Heart right ventricle (tissue), 16 donors: ENCODE measurements around the gene TNPO2. TPM values are rescaled to one million over a fixed set of nuclear protein-coding genes. Genes with fewer than 3 reads are reported as not detected.

Source experiments
- ATAC-seq, 8 donors: fragments of 200-7000 bp; cut with Tn5 transposase; one replicate each; pipeline ENCODE4 v1.9.1; 2020; ENCODE audit warnings: mild to moderate bottlenecking in 8 of 8, moderate library complexity in 8 of 8, moderate number of reproducible peaks in 1 of 8
- DNase-seq, 2 donors: peaks; one replicate each; pipeline ENCODE4 v3.0.0-alpha.2; 2020
- H3K27ac ChIP-seq, 10 donors: fragments of 200-600 bp; sonication (generic) in 2 of 10; one replicate each; pipeline versions ENCODE4 v1.5.0 to v1.8.0; 2020 to 2022; ENCODE audit warnings: mild to moderate bottlenecking in 3 of 10
- H3K27me3 ChIP-seq, 7 donors: fragments of 200-600 bp; one replicate each; pipeline ENCODE4 v1.8.0; 2021 to 2022; ENCODE audit warnings: mild to moderate bottlenecking in 2 of 7
- H3K36me3 ChIP-seq, 9 donors: fragments of 200-600 bp; sonication (generic) in 1 of 9; one replicate each; pipeline versions ENCODE4 v1.5.0 to v1.8.0; 2020 to 2022; ENCODE audit warnings: mild to moderate bottlenecking in 2 of 9
- H3K4me1 ChIP-seq, 9 donors: fragments of 200-600 bp; sonication (generic) in 1 of 9; one replicate each; pipeline versions ENCODE4 v1.5.0 to v1.8.0; 2020 to 2022; ENCODE audit warnings: mild to moderate bottlenecking in 4 of 9
- H3K4me3 ChIP-seq, 10 donors: fragments of 200-600 bp; sonication (generic) in 2 of 10; one replicate each; pipeline versions ENCODE4 v1.5.0 to v1.8.0; 2020 to 2022; ENCODE audit warnings: mild to moderate bottlenecking in 7 of 10, moderate library complexity in 2 of 10
- H3K9me3 ChIP-seq, 11 donors: fragments of 200-600 bp in 10 of 11; sonication (generic) in 2 of 11; one replicate each; pipeline versions ENCODE4 v1.5.0 to v1.8.0; 2013 to 2022; ENCODE audit warnings: mild to moderate bottlenecking in 2 of 11, control low read depth in 1 of 11, moderate library complexity in 1 of 11
- WGBS, 2 donors: extraction: QIAGEN DNeasy Blood & Tissue Kit; methylation state at CpG; one replicate each; pipeline ENCODE4 v1.1.7; 2013; ENCODE audit warnings: inconsistent platforms in 1 of 2; 5-methylcytosine and 5-hydroxymethylcytosine counted together
- intact Hi-C, 10 donors: fragments of 100-400 bp; cut with DNase I; formaldehyde crosslinking; loops; one replicate each; pipeline versions ENCODE4 v1.11.1 to v1.14.2; 2022
- polyA plus RNA-seq, 2 donors: library from polyadenylated mRNA; stranded (reverse); fragments of 200-250 nt; gene quantifications; one replicate each; pipeline ENCODE4 v1.2.3, GENCODE V29; 2013
- total RNA-seq, 10 donors: library from RNA; stranded (reverse); fragmentation: NEBNext Ultra II Directional in 3 of 10; extraction: Animal tissue kit (Norgen Biotek cat#: 25700) in 3 of 10; gene quantifications; one replicate each; pipeline versions ENCODE4 v1.2.1 to v1.2.4, GENCODE V29; 2021 to 2023
- TF ChIP-seq, protein P1 (sequence below), 9 donors: fragments of 200-600 bp; sonication (generic) in 2 of 9; IDR thresholded peaks; one replicate each; pipeline versions ENCODE4 v1.5.0 to v1.8.0; 2021 to 2022; ENCODE audit warnings: antibody characterized with exemption in 9 of 9, mild to moderate bottlenecking in 5 of 9, moderate library complexity in 1 of 9
- donor health status: Arrhythmogenic right ventricular cardiomyopathy.
- donor health status: ischemic (EF 13 %, LVEDD 7.1; RV severe dilation, severe dysfunction).
- donor health status: healthy with polysubstance abuse.
- donor health status: DM: no; HTN: yes; CAD: no.
- donor health status: DM: no; HTN: no; CAD: no.
- donor health status: ischemic (EF 25% LVEDD 6.9; RV normal size, moderate dysfunction).
- donor health status: ischemic (EF 25% LVEDD 5.7; RV mildly dilated, moderate dysfunction).
- donor health status: healthy.
- donor health status: DM: yes; HTN: yes; CAD: no.
- donor health status: Ischemic cardiomyopathy.
- donor health status: ischemic (EF 35%, LVEDD 5.7; RV mildly dilated, moderate dysfunction).
- donor health status: nonischemic (EF 11% LVEDD 7.7; RV severe dilation, severe dysfunction).
- donor health status: DM: yes; HTN: yes; CAD: no.
- donor health status: PGD.
- donor health status: ischemic (EF 29% LVEDD 5.4; RV normal size, mild dysfunction).
- donor health status: nonischemic (EF 23%, LVEDD 6.1; RV moderate dilation, normal function).

TNPO2 gene
- total and polyA plus RNA-seq, 12 donors: 17.3 to 51.1 (median 40.7) TPM

DNA sequence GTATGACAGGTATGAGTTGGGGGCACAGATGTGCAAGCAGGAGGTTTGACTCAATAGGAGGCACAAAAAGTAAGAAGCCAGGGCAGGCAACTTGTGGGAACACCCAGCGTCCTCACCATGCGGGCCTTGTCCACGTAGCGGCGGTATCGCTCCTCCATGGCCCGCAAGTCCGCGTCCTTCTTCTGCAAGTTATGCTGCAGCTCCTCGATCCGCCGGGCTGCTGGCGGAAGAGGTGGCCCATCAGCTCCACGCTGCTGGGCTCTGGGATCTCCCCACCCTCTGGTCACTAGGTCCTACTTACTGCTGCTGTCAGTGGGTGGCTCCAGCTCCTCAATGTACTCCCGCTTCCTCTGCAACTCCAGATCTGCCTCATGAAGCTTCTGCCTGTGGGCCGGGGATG, 41.0 kb upstream of the TNPO2 start:
- no peak for DNase-seq
- H3K4me1 ChIP-seq: peaks cover 0 to 35% (median 4%) of the 10 kb centered on the region in 9 donors
- intact Hi-C loops: loop anchor here (5.0 kb wide), 4 partner anchors 33 to 83 kb away; partner anchors contain the start of genes PRDX2 (in 2 of the 10) and THSD8 (in 2 of the 10)
- no peak for ATAC-seq
- H3K4me3 ChIP-seq: no peak overlapping the region
- peaks cover 0 to 84% (median 15%) of the 10 kb centered on the region in 9 donors for H3K36me3 ChIP-seq
- no peaks in the 10 kb centered on the region for H3K9me3 ChIP-seq
- TF ChIP-seq, protein P1, sequence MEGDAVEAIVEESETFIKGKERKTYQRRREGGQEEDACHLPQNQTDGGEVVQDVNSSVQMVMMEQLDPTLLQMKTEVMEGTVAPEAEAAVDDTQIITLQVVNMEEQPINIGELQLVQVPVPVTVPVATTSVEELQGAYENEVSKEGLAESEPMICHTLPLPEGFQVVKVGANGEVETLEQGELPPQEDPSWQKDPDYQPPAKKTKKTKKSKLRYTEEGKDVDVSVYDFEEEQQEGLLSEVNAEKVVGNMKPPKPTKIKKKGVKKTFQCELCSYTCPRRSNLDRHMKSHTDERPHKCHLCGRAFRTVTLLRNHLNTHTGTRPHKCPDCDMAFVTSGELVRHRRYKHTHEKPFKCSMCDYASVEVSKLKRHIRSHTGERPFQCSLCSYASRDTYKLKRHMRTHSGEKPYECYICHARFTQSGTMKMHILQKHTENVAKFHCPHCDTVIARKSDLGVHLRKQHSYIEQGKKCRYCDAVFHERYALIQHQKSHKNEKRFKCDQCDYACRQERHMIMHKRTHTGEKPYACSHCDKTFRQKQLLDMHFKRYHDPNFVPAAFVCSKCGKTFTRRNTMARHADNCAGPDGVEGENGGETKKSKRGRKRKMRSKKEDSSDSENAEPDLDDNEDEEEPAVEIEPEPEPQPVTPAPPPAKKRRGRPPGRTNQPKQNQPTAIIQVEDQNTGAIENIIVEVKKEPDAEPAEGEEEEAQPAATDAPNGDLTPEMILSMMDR (IDR thresholded peaks at IDR 0.05): no peak
- peak overlapping the region in 1 of 10 donors; percentile 1 for H3K27ac ChIP-seq
- WGBS, 2 donors: 96 to 98% methylated on average over 16 of the region's 16 CpGs
- H3K27me3 ChIP-seq: no peaks in the 10 kb centered on the region

DNA sequence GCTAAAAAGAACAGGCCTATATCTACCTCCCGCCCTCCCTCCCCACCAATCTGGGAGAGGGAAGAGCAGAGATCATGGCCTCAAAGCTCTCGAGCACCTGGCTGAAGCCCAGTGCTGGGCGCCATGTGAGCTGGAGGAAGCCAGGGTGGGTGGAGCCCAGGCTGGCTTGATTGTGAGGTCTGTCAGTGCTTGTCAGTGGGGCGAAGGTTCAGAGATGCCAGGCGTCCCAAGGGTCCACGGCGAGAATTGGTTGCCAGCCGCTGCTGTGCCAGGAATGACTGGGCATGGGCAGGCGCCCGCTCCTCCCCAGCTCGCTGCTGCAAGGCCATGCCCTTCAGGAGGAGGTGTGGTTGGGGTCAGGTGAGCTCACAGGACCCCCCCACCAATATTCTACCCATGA, 39.4 kb upstream of the TNPO2 start:
- intact Hi-C loops: loop anchor here in 7 of 10 donors (5.0 kb wide), 2 partner anchors 34 to 84 kb away; no protein-coding TSS in a partner anchor
- Histone ChIP-seq H3K4me1 (peaks cover 0 to 36% (median 4%) of the 10 kb centered on the region in 9 donors), H3K36me3 (peaks cover 0 to 69% (median 15%) of the 10 kb centered on the region in 9 donors), H3K27me3 (no peaks in the 10 kb centered on the region), H3K9me3 (no peaks in the 10 kb centered on the region), H3K27ac (peak overlapping the region; percentile 63 to 91 (median 80)), H3K4me3 (no peak overlapping the region)
- peak; percentile 72 for DNase-seq
- TF ChIP-seq, protein P1 (IDR thresholded peaks at IDR 0.05): no peak
- ATAC-seq: peak; percentile 66 to 94 (median 80)
- 67 to 69% methylated on average over 11 of the region's 11 CpGs for WGBS, 2 donors

DNA sequence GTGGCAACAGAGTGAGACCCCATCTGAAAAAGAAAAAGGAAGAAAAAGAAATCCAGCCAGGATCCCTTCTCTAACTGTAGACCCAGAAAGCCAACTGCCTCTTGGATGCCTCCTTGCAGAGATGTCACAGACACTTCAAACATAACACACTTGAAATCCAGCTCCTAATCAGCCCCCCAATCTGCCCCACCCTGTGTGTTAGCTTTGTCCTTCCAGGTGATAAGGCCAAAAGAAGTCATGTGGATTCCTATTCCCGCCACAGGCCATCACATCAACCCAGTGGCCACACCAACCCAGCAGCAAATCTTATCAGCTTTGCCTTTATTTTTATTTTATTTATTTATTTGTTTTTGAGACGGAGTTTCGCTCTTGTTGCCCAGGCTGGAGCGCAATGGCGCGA, 36.0 kb upstream of the TNPO2 start:
- no peak for DNase-seq
- Histone ChIP-seq H3K27me3 (peaks cover 0 to 2% (median 0%) of the 10 kb centered on the region in 7 donors), H3K4me3 (no peak overlapping the region), H3K27ac (no peak overlapping the region), H3K36me3 (peaks cover 0 to 35% (median 10%) of the 10 kb centered on the region in 9 donors), H3K4me1 (peaks cover 0 to 44% (median 12%) of the 10 kb centered on the region in 9 donors), H3K9me3 (no peaks in the 10 kb centered on the region)
- intact Hi-C loops: loop anchor here in 8 of 10 donors (2.0 to 5.0 kb wide), 4 partner anchors 38 to 88 kb away; no protein-coding TSS in a partner anchor
- TF ChIP-seq, protein P1 (IDR thresholded peaks at IDR 0.05): no peak
- 86 to 93% methylated on average over 6 of the region's 6 CpGs for WGBS, 2 donors
- no peak for ATAC-seq

DNA sequence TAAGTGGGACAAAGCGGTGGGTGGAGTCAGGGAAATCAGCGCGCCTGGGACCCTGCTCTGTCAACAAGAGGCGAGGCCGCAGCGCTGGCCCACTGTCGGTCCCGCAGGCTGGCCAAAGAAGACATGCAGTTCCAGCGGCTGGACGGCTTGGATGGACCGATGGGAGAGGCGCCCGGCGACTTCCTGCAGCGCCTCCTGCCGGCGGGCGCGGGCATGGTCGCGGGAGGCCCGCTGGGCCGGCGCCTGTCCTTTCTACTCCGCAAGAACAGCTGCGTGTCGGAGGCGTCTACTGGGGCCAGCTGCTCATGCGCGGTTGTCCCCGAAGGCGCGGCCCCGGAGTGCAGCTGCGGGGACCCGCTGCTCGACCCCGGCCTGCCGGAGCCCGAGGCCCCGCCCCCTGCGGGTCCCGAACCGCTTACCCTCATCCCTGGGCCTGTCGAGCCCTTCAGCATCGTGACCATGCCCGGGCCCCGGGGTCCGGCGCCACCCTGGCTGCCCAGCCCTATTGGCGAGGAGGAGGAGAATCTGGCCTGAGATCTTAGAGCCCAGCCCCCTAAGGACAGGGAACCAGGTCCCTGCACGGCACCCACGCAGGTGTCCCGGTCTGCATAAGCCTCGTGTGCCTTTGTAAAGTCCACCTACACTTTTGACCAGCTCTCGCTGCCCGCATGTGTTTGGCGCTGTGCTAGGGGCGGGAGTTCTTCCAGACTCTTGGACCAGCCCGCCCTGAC, 34.0 kb upstream of the TNPO2 start:
- intact Hi-C loops: loop anchor here in 3 of 10 donors (5.0 kb wide), 3 partner anchors 40 to 90 kb away; no protein-coding TSS in a partner anchor

More for the DNA sequence above, 34.0 kb upstream of the TNPO2 start:
- peak; percentile 60 to 73 for DNase-seq
- WGBS, 2 donors: 7% methylated on average over 60 of the region's 60 CpGs
- H3K36me3 ChIP-seq: peaks cover 0 to 16% (median 7%) of the 10 kb centered on the region in 9 donors
- H3K27me3 ChIP-seq: peaks cover 0 to 13% (median 4%) of the 10 kb centered on the region in 7 donors
- peaks cover 0 to 31% (median 12%) of the 10 kb centered on the region in 9 donors for H3K4me1 ChIP-seq
- TF ChIP-seq, protein P1 (IDR thresholded peaks at IDR 0.05): peak; percentile 77 to 97 (median 92)
- H3K9me3 ChIP-seq: no peaks in the 10 kb centered on the region
- peak; percentile 73 to 86 (median 76) for ATAC-seq
- peak overlapping the region in 9 of 10 donors; percentile 21 to 50 (median 42) for H3K4me3 ChIP-seq
- H3K27ac ChIP-seq: peak overlapping the region; percentile 28 to 64 (median 52)
